Measurements from ENCODE around the gene SCAMP4.

DNA sequence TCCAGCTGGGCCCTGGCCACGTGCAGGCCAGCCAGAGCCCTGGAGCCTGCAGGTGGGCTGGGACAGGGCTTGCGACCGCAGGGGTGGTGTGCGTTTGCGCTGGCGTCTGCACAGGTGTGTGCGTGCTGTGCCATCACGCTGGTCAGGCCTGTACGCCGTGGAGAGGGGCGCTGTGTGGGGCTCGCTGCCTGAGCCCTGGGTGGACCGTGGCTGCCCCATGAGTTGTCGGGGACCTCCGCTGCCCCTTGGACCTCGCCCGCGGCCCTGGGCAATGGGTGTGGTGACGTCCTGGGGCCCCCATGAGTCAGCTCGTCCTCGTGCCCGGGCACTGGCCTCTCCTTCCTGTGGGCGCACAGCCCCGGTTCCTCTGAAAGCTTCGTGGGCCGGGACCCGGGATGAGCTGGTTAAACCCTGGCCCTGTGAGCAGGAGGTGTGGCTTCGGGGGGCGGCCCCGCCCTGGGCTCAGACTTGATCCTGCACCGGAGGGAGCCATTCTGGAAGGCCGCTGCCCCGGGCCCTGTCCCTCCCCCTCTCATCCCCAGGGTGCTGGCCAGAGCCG, 42.5 kb downstream of the SCAMP4 start:
- TF ChIP-seq CTCF (IDR thresholded peaks at IDR 0.05), result no peak
- no peak for TF ChIP-seq RAD21 (IDR thresholded peaks at IDR 0.05; ENCODE audit: low read length)
- no peak for TF ChIP-seq CHD2 (IDR thresholded peaks at IDR 0.05; ENCODE audit: low read length, partially characterized antibody)
- TF ChIP-seq SIN3A (IDR thresholded peaks at IDR 0.05; ENCODE audit: borderline replicate concordance, low read depth, low read length), result no peak
- TF ChIP-seq GABPA (IDR thresholded peaks at IDR 0.05; ENCODE audit: low read depth), result no peak
- TF ChIP-seq, protein P1, sequence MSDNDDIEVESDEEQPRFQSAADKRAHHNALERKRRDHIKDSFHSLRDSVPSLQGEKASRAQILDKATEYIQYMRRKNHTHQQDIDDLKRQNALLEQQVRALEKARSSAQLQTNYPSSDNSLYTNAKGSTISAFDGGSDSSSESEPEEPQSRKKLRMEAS (IDR thresholded peaks at IDR 0.05; ENCODE audit: low read depth), result no peak
- TF ChIP-seq EP300 (IDR thresholded peaks at IDR 0.05; ENCODE audit: borderline replicate concordance in 1 of 2, low read depth in 1 of 2, low read length in 1 of 2), result no peak
- TF ChIP-seq TAF1 (IDR thresholded peaks at IDR 0.05; ENCODE audit: borderline replicate concordance, low read depth, low read length), result no peak
